Measurements from ENCODE around the gene RXFP1.
A peak's percentile ranks its signal among the peaks of the same experiment; 100 is the strongest.
"Not testable (repeated sequence)": the region's sequence is repeated elsewhere in the genome, so short reads cannot be mapped to it uniquely, and the experiment has no call there.

RXFP1 gene

DNA sequence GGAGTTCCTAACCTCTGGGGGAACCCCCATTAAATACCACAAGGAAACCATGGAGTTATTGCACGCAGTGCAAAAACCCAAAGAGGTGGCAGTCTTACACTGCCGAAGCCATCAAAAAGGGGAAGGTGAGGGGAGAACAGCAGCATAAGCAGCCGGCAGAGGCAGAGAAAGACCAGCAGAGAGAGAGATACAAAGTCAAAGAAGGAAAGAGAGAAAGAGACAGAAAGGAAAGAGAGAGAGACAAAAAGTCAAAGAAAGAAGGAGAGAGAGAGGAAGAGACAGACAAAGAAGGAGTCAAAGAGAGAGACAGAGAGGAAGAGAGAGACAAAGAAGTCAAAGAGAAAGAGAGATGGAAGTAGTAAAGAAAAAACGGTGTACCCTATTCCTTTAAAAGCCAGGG, 141.6 kb downstream of the RXFP1 start:
- not testable (repeated sequence) for H3K4me1 ChIP-seq (ENCODE audit: control insufficient read depth, low read depth, low read length); H3K9ac ChIP-seq (ENCODE audit: low read length); H3K9me3 ChIP-seq (ENCODE audit: control insufficient read depth, low read depth, low read length); H3K36me3 ChIP-seq (ENCODE audit: control insufficient read depth, low read depth, low read length); H3K4me3 ChIP-seq (ENCODE audit: low read length); H3K27me3 ChIP-seq (ENCODE audit: control insufficient read depth, insufficient read depth, low read length); H3K27ac ChIP-seq (ENCODE audit: low read length)

DNA sequence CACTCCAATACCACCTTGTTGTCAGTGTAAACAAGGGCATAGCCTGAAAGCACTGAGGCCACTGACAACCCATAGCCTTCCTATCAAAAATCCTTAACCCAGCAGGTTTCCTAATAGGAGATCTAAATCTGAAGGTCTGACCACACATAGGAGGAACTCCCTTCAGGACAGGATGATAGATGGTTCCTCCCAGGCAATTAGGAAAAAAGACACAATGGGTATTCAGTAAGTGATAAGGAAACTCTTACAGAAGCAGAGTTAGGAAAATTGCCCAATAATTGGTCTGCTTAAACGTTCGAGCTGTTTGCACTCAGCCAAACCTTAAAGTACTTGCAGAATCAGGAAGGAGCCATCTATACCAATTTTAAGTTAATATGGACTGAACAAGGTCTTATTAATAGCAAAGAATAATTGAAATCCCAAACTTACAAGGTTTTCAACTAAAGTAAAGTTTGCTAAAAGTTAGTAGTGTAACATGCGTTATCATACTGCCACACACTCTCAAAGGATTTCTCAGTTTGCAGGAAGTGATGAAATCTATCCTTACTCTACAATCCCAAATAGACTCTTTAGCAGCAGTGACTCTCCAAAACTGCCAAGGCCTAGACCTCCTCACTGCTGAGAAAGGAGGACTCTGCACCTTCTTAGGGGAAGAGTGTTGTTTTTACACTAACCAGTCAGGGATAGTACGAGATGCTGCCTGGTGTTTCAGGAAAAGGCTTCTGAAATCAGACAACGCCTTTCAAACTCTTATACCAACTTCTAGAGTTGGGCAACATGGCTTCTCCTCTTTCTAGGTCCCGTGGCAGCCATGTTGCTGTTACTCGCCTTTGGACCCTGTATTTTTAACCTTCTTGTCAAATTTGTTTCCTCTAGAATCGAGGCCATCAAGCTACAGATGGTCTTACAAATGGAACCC, 142.3 kb downstream of the RXFP1 start:
- H3K9ac ChIP-seq (ENCODE audit: low read length); H3K4me1 ChIP-seq (ENCODE audit: control insufficient read depth, low read depth, low read length); H3K27me3 ChIP-seq (ENCODE audit: control insufficient read depth, insufficient read depth, low read length); H3K4me3 ChIP-seq (ENCODE audit: low read length); H3K36me3 ChIP-seq (ENCODE audit: control insufficient read depth, low read depth, low read length); H3K9me3 ChIP-seq (ENCODE audit: control insufficient read depth, low read depth, low read length); H3K27ac ChIP-seq (ENCODE audit: low read length): not testable (repeated sequence)

DNA sequence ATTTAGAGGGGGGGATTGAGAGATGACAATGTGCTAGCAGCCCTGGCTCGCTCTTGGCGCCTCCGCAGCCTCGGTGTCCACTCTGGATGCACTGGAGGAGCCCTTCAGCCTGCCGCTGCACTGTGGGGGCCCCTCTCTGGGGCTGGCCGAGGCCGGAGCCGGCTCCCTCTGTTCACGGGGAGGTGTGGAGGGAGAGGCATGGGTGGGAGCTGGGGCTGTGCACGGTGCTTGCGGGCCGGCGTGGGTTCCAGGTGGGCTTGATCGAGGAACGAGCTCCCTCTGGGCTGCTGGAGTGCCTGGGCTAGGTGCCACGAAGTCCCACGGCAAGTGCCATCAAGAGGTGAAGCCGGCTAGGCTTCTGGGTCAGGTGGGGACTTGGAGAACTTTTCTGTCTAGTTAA, 143.1 kb downstream of the RXFP1 start:
- no peaks in the 10 kb centered on the region for H3K9me3 ChIP-seq (ENCODE audit: control insufficient read depth, low read depth, low read length)
- no peak overlapping the region for H3K4me3 ChIP-seq (ENCODE audit: low read length)
- H3K27ac ChIP-seq (ENCODE audit: low read length): no peak overlapping the region
- no peaks in the 10 kb centered on the region for H3K27me3 ChIP-seq (ENCODE audit: control insufficient read depth, insufficient read depth, low read length)
- H3K4me1 ChIP-seq (ENCODE audit: control insufficient read depth, low read depth, low read length): no peaks in the 10 kb centered on the region
- peaks cover 11% of the 10 kb centered on the region for H3K36me3 ChIP-seq (ENCODE audit: control insufficient read depth, low read depth, low read length)
- no peak overlapping the region for H3K9ac ChIP-seq (ENCODE audit: low read length)

DNA sequence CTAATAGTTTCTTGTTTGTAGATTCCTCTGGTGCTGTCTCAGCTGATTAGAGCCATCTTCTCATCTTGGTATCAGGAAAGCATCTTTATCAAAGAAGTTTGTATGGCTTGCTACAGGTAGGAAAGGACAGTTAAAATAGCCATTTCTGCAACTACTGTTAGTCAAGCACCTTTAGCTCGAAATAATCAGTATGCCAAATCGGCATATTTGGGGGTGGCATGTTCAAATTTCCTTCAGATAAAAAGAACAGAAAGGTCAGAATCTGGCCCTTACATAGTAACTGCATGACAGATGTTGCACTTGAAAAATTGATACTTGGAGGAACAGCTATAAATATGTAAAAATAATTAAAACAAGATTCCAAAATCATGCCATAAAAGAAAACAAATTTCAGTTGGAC, 145.2 kb downstream of the RXFP1 start:
- H3K36me3 ChIP-seq (ENCODE audit: control insufficient read depth, low read depth, low read length): peaks cover 11% of the 10 kb centered on the region
- no peak overlapping the region for H3K9ac ChIP-seq (ENCODE audit: low read length)
- no peaks in the 10 kb centered on the region for H3K27me3 ChIP-seq (ENCODE audit: control insufficient read depth, insufficient read depth, low read length)
- H3K27ac ChIP-seq (ENCODE audit: low read length): no peak overlapping the region
- peaks cover 6% of the 10 kb centered on the region for H3K4me1 ChIP-seq (ENCODE audit: control insufficient read depth, low read depth, low read length)
- no peaks in the 10 kb centered on the region for H3K9me3 ChIP-seq (ENCODE audit: control insufficient read depth, low read depth, low read length)
- H3K4me3 ChIP-seq (ENCODE audit: low read length): no peak overlapping the region

DNA sequence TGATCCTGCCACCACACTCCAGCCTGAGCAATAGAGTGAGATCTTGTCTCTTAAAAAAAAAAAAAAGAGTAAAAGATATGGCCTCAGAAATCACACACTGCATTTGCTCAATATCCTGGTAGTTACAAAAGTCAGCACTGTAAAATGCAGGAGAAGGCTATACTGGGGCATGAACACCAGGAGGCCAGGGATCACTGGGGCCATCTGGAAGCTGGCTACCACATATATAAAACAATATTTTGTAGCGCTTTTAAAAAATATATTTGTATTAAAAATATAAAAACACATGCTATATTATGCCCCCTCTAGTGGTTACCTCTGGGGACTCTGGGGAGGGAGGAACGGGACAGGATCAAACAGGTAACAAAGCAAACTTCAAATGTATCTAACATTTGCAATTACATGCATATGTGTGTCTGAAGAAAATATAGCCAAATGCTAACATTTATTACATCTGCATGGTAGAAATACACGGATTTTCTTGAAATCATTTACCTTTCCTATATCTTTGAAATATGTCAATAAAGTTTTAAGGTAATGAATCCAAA, 146.0 kb downstream of the RXFP1 start:
- peaks cover 8% of the 10 kb centered on the region for H3K4me1 ChIP-seq (ENCODE audit: control insufficient read depth, low read depth, low read length)
- no peak overlapping the region for H3K27ac ChIP-seq (ENCODE audit: low read length)
- no peaks in the 10 kb centered on the region for H3K27me3 ChIP-seq (ENCODE audit: control insufficient read depth, insufficient read depth, low read length)
- H3K4me3 ChIP-seq (ENCODE audit: low read length): no peak overlapping the region
- H3K36me3 ChIP-seq (ENCODE audit: control insufficient read depth, low read depth, low read length): peaks cover 11% of the 10 kb centered on the region
- no peaks in the 10 kb centered on the region for H3K9me3 ChIP-seq (ENCODE audit: control insufficient read depth, low read depth, low read length)
- H3K9ac ChIP-seq (ENCODE audit: low read length): no peak overlapping the region

DNA sequence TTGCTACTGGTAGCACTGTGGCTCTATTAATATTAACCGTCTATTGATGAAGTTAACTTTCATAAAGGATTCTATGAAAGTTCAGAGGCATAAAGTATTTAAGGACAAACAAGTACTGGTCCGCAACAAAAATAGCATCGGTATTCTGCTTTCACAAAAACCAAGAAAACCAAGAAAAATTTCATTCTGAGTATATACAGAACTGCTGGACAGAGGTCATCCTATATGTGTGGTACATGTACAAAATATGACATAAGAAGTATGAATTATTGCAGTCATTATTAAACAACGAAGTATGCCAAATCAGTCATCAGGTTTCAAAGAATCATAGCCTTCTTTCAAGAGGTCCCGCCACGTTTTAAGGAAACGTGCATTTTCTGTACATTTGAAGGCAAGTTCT, 147.6 kb downstream of the RXFP1 start:
- no peak overlapping the region for H3K27ac ChIP-seq (ENCODE audit: low read length)
- H3K9ac ChIP-seq (ENCODE audit: low read length): no peak overlapping the region
- H3K36me3 ChIP-seq (ENCODE audit: control insufficient read depth, low read depth, low read length): peaks cover 11% of the 10 kb centered on the region
- no peaks in the 10 kb centered on the region for H3K9me3 ChIP-seq (ENCODE audit: control insufficient read depth, low read depth, low read length)
- no peak overlapping the region for H3K4me3 ChIP-seq (ENCODE audit: low read length)
- H3K4me1 ChIP-seq (ENCODE audit: control insufficient read depth, low read depth, low read length): peaks cover 11% of the 10 kb centered on the region
- no peaks in the 10 kb centered on the region for H3K27me3 ChIP-seq (ENCODE audit: control insufficient read depth, insufficient read depth, low read length)

DNA sequence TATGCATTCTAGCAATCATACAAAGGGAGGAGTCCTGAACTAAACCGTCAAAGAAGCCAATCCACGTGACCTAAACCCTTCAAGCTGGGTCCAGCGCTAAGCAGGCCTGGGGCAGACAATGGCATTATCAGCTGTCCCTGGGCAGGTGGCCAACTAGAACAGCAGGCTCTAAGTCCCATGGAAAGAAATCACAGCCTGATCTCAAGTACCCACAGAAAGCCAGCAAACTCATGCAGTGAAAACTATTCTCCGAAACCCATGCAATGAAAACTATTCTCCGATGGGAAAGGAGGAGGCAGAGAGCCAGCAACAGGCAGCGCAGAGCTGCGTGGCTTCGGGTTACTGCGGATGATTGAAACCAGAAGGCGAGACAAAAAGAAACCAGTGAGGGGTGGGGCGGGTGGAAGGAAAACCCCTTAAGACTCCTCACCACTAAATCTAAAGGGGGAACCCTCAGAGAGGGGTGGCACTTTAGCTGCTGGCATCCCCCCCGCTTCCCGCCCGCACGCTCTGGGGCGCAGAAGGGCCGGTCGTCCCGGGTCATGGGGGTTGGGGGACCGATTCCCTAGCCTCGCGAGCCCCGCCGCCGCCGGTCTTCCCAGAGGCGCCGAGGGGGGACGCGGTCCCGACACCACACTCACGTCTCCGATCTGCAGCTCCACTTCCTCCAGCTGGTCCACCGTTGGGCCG, 149.4 kb downstream of the RXFP1 start:
- no peaks in the 10 kb centered on the region for H3K27me3 ChIP-seq (ENCODE audit: control insufficient read depth, insufficient read depth, low read length)
- peak overlapping the region; percentile 97 for H3K4me3 ChIP-seq (ENCODE audit: low read length)
- H3K27ac ChIP-seq (ENCODE audit: low read length): peak overlapping the region; percentile 72
- peaks cover 11% of the 10 kb centered on the region for H3K4me1 ChIP-seq (ENCODE audit: control insufficient read depth, low read depth, low read length)
- H3K9ac ChIP-seq (ENCODE audit: low read length): peak overlapping the region; percentile 96
- H3K9me3 ChIP-seq (ENCODE audit: control insufficient read depth, low read depth, low read length): no peaks in the 10 kb centered on the region
- peaks cover 11% of the 10 kb centered on the region for H3K36me3 ChIP-seq (ENCODE audit: control insufficient read depth, low read depth, low read length)

DNA sequence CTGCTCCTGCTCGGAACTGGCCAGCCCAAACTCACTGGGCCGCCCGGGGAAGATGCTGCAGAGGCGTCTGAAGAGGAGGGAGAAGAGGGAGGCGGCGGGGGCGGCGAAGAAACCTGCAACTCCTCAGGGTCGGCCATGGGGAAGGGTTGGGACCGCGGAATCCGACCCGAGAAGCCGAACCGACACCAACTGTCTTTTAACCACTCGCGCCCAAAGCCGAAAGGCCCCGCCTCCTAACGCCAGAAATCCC, 149.9 kb downstream of the RXFP1 start, which contains the start of gene C4orf46:
Gene C4orf46, minus strand, starts transcription at position 223 of the 250 bp plus-strand sequence. Its CDS starts 86 bp downstream, at position 137.
- H3K36me3 ChIP-seq (ENCODE audit: control insufficient read depth, low read depth, low read length): peaks cover 11% of the 10 kb centered on the region
- no peaks in the 10 kb centered on the region for H3K27me3 ChIP-seq (ENCODE audit: control insufficient read depth, insufficient read depth, low read length)
- H3K4me1 ChIP-seq (ENCODE audit: control insufficient read depth, low read depth, low read length): peaks cover 11% of the 10 kb centered on the region
- peak within 1 kb of the TSS; percentile 72 for H3K27ac ChIP-seq (ENCODE audit: low read length)
- peak within 1 kb of the TSS; percentile 97 for H3K4me3 ChIP-seq (ENCODE audit: low read length)
- H3K9me3 ChIP-seq (ENCODE audit: control insufficient read depth, low read depth, low read length): no peaks in the 10 kb centered on the region
- H3K9ac ChIP-seq (ENCODE audit: low read length): peak within 1 kb of the TSS; percentile 96

DNA sequence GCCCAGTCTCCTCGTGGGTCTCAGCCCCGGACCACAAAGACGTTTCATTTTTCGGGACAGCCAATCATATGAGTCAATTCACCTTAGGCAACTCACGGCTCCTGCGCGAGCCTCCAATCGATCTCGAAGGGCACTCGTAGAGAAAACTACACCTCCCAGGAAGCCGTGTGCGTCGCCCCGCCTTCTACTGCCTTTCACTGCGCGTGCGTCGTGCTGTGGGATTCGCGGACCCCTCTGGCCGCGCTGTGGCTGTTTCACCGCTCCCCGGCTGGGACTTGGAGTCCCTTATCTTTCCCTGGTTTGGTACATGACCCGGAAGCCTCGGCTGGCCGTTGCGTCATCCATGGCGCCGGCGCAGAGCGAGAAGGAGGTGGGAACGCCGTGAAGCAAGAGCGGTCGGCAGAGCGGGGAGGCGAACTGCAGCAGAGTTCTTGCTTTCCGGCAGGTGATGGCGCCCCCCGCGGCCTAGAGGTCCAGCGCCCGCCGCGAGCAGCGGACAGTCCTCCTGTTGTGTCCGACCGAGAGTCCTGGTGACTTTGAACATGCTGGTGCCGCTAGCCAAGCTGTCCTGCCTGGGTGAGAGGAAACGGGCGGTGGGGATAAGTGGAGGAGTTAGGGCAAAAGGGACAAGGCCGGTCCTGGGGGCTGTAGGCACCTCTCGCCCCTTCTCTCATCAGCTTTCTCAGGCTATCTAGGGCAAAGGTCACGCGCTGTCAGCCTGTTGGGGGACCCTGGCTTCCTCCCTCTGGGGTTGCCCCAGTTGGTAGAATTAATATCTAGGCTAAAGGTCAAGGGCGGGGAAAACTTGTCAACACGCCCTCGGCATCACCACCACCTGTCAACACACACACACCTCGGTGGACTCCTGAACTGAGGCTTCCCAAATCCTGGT, 150.5 kb downstream of the RXFP1 start, which contains the start of gene ETFDH:
Gene ETFDH, plus strand, starts transcription at position 382 of the 892 bp plus-strand sequence. Its CDS starts 161 bp downstream, at position 543.
- Histone ChIP-seq H3K27ac (ENCODE audit: low read length) (peak within 1 kb of the TSS; percentile 72), H3K27me3 (ENCODE audit: control insufficient read depth, insufficient read depth, low read length) (no peaks in the 10 kb centered on the region), H3K9ac (ENCODE audit: low read length) (peak within 1 kb of the TSS; percentile 96), H3K4me3 (ENCODE audit: low read length) (peak within 1 kb of the TSS; percentile 97), H3K9me3 (ENCODE audit: control insufficient read depth, low read depth, low read length) (no peaks in the 10 kb centered on the region), H3K36me3 (ENCODE audit: control insufficient read depth, low read depth, low read length) (peaks cover 11% of the 10 kb centered on the region), H3K4me1 (ENCODE audit: control insufficient read depth, low read depth, low read length) (peaks cover 11% of the 10 kb centered on the region)

DNA sequence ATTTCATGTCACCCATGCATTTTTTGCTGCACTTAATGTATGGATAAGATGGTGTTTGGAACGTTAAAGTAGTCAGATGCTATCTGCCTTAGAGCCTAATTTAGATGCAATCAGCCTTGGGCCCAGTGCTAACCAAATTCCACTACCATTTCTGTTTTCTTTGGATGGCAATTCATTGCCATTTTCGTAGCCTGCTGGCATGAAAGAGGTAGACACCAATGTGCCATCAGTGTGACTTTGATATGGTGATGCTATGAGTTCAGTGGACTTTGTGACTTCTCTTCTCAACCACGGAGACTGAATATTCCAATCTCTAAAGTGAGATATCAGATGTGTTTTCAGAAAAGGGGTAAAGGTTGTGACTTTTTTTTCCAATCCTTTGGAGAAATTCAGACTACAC, 152.0 kb downstream of the RXFP1 start:
- Histone ChIP-seq H3K4me3 (ENCODE audit: low read length) (no peak overlapping the region), H3K9me3 (ENCODE audit: control insufficient read depth, low read depth, low read length) (no peaks in the 10 kb centered on the region), H3K27me3 (ENCODE audit: control insufficient read depth, insufficient read depth, low read length) (no peaks in the 10 kb centered on the region), H3K27ac (ENCODE audit: low read length) (no peak overlapping the region), H3K36me3 (ENCODE audit: control insufficient read depth, low read depth, low read length) (peaks cover 7% of the 10 kb centered on the region), H3K9ac (ENCODE audit: low read length) (no peak overlapping the region), H3K4me1 (ENCODE audit: control insufficient read depth, low read depth, low read length) (peaks cover 11% of the 10 kb centered on the region)

DNA sequence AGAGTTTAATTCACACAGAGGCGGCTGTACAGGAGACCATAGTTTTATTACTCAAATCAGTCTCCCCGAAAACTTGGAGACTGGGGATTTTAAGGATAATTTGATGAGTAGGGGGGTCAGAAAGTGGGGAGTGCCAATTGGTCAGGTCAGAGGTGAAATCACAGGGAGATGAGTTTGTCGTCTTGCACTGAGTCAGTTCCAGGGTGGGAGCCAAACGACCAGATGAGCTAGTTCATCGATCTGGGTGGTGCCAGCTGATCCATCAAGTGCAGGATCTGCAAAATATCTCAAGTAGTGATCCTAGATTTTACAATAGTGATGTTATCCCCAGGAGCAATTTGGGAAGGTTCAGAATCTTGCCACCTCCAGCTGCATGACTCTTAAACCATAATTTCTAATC, 154.4 kb downstream of the RXFP1 start:
- peaks cover 5% of the 10 kb centered on the region for H3K4me1 ChIP-seq (ENCODE audit: control insufficient read depth, low read depth, low read length)
- H3K9ac ChIP-seq (ENCODE audit: low read length): no peak overlapping the region
- H3K4me3 ChIP-seq (ENCODE audit: low read length): no peak overlapping the region
- H3K9me3 ChIP-seq (ENCODE audit: control insufficient read depth, low read depth, low read length): no peaks in the 10 kb centered on the region
- H3K36me3 ChIP-seq (ENCODE audit: control insufficient read depth, low read depth, low read length): no peaks in the 10 kb centered on the region
- H3K27me3 ChIP-seq (ENCODE audit: control insufficient read depth, insufficient read depth, low read length): no peaks in the 10 kb centered on the region
- H3K27ac ChIP-seq (ENCODE audit: low read length): no peak overlapping the region

Measured in iPS-18a (cell line).